Transverse colon (tissue), 4 donors: ENCODE measurements around the gene CPNE8. TPM values are rescaled to one million over a fixed set of nuclear protein-coding genes. Genes with fewer than 3 reads are reported as not detected.

Source experiments
- DNase-seq: peaks from one replicate; pipeline ENCODE4 v3.0.0-alpha.2; 2019
- H3K27ac ChIP-seq, 4 donors: fragments of 200-600 bp; sonication (generic); 2 replicates each; pipeline ENCODE4 v1.5.1; 2016 to 2018; ENCODE audit warnings: inconsistent platforms in 4 of 4
- H3K27me3 ChIP-seq: fragments of 200-600 bp; sonication (generic); 2 replicates; pipeline ENCODE4 v1.5.1; 2017; ENCODE audit warnings: inconsistent platforms
- H3K36me3 ChIP-seq, 4 donors: fragments of 200-600 bp; sonication (generic); 2 replicates each; pipeline ENCODE4 v1.5.1; 2017 to 2019; ENCODE audit warnings: inconsistent platforms in 4 of 4
- H3K4me1 ChIP-seq, 4 donors: fragments of 200-600 bp; sonication (generic); 2 replicates each; pipeline ENCODE4 v1.5.1; 2017 to 2020; ENCODE audit warnings: inconsistent platforms in 4 of 4
- H3K4me3 ChIP-seq, 4 donors: fragments of 200-600 bp; sonication (generic); 1 replicate in 1 of 4; 2 replicates in 3 of 4; pipeline versions ENCODE4 v1.5.1 to v1.6.1; 2017 to 2019; ENCODE audit warnings: inconsistent platforms in 4 of 4
- H3K9me3 ChIP-seq, 2 donors: fragments of 200-600 bp; sonication (generic); 2 replicates each; pipeline ENCODE4 v1.5.1; 2017 to 2019; ENCODE audit warnings: inconsistent platforms in 2 of 2
- EP300 ChIP-seq: sonication (generic); formaldehyde crosslinking; IDR thresholded peaks from one replicate; pipeline ENCODE4 v1.6.1; 2017; ENCODE audit warnings: antibody characterized with exemption, low read depth
- POLR2A ChIP-seq: fragments of 450-650 bp; IDR thresholded peaks from one replicate; pipeline ENCODE4 v1.6.1; 2016; ENCODE audit warnings: antibody characterized with exemption, mild to moderate bottlenecking, moderate library complexity
- POLR2AphosphoS5 ChIP-seq, 3 donors: sonication (generic); formaldehyde crosslinking; IDR thresholded peaks; one replicate each; pipeline ENCODE4 v1.6.1; 2016; ENCODE audit warnings: antibody characterized with exemption in 3 of 3
- WGBS, 2 donors: methylation state at CpG; one replicate each; pipeline ENCODE4 v1.1.5; 2018; ENCODE audit warnings: low coverage in 1 of 2; 5-methylcytosine and 5-hydroxymethylcytosine counted together
- in situ Hi-C, 4 donors: fragments of 200-750 bp; cut with MboI; loops; one replicate each; pipeline versions ENCODE4 v1.15.0 to v1.15.1; 2017; ENCODE audit warnings: low sequenced_read_pairs in 3 of 4, low pct_ligation_motif_present in 1 of 4, low pct_unique_long_range_greater_than_20kb in 1 of 4
- intact Hi-C: fragments of 100-400 bp; cut with DNase I; formaldehyde crosslinking; loops from one replicate; pipeline ENCODE4 v1.15.1; 2023; ENCODE audit warnings: low total_unique reads
- total RNA-seq, 4 donors: library from RNA; depleted of rRNA; stranded (reverse); fragments of >200 nt; gene quantifications; one replicate each; pipeline ENCODE4 v1.1.0, GENCODE V29; 2016
- TF ChIP-seq, protein P1 (sequence below), 5 experiments: fragments of 200-600 bp in 3 of 5; fragments of 450-650 bp in 2 of 5; sonication (generic) in 3 of 5; IDR thresholded peaks; 1 replicate in 2 of 5; 2 replicates in 3 of 5; pipeline ENCODE4 v1.5.1; 2016 to 2017; ENCODE audit warnings: antibody characterized with exemption in 5 of 5, inconsistent platforms in 3 of 5, mild to moderate bottlenecking in 2 of 5, moderate library complexity in 1 of 5

Gene CPNE8
- total RNA-seq, 4 donors from 2014 or later: 5.4 to 33.3 (median 24.8) TPM

DNA sequence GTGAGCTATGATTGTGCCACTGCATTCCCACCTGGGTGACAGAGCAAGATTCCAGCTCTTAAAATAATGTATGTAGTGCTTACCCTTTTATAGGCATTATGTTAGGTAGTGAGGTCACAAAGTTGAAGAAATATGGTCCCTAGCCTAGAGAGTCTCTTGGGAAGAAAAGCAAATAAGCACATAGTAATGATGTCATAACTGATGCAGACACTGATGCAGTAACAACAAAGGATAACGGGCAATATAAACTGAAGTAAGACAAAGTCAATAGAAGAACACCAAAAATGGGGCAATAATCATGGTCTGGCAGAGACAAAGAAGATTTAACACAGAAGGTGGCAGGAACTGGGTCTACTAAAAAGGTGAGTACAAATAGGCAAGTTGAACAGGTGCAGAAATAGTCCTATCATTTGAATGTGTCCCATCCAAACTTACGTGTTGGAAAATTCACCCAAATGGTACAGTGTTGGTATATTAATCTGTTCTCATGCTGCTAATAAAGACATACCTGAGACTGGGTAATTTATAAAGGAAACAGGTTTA, 93.5 kb downstream of the CPNE8 start:
- Histone ChIP-seq H3K27me3 (no peaks in the 10 kb centered on the region), H3K27ac (no peak overlapping the region), H3K4me1 (peaks cover 0 to 5% (median 0%) of the 10 kb centered on the region in 4 donors), H3K36me3 (no peaks in the 10 kb centered on the region), H3K9me3 (no peaks in the 10 kb centered on the region), H3K4me3 (no peak overlapping the region)
- in situ Hi-C loops: no loop called here
- no peak for DNase-seq
- 86 to 90% methylated on average over 2 of the region's 2 CpGs for WGBS, 2 donors
- intact Hi-C loops: no loop called here
- no peak for TF ChIP-seq POLR2AphosphoS5 (IDR thresholded peaks at IDR 0.05)
- TF ChIP-seq EP300: no peak
- TF ChIP-seq, protein P1, sequence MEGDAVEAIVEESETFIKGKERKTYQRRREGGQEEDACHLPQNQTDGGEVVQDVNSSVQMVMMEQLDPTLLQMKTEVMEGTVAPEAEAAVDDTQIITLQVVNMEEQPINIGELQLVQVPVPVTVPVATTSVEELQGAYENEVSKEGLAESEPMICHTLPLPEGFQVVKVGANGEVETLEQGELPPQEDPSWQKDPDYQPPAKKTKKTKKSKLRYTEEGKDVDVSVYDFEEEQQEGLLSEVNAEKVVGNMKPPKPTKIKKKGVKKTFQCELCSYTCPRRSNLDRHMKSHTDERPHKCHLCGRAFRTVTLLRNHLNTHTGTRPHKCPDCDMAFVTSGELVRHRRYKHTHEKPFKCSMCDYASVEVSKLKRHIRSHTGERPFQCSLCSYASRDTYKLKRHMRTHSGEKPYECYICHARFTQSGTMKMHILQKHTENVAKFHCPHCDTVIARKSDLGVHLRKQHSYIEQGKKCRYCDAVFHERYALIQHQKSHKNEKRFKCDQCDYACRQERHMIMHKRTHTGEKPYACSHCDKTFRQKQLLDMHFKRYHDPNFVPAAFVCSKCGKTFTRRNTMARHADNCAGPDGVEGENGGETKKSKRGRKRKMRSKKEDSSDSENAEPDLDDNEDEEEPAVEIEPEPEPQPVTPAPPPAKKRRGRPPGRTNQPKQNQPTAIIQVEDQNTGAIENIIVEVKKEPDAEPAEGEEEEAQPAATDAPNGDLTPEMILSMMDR (IDR thresholded peaks at IDR 0.05): no peak
- TF ChIP-seq POLR2A: no peak

DNA sequence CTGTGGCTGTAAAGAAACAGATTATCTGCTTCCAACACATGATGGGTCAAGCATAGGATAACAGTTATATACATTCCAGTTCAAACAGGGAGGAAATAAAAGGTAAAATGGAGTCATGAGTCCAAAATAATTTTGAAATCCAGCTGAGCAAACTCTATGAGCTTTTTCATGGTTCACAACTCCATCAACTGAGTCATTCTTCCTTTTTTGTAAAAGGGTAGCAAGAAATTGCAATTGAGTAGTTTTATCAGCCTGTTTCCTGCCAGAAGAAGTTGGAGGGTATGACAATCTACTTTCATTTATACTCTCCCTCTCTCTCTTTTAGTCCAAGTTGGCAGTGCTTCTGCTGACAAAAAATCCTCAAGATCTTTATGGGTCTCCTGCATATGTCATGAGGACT, 95.6 kb downstream of the CPNE8 start:
- Histone ChIP-seq H3K27ac (no peak overlapping the region), H3K4me3 (no peak overlapping the region), H3K36me3 (no peaks in the 10 kb centered on the region), H3K4me1 (no peaks in the 10 kb centered on the region), H3K27me3 (no peaks in the 10 kb centered on the region), H3K9me3 (no peaks in the 10 kb centered on the region)
- intact Hi-C loops: no loop called here
- TF ChIP-seq, protein P1 (IDR thresholded peaks at IDR 0.05): no peak
- no peak for TF ChIP-seq POLR2A
- no peak for TF ChIP-seq EP300
- no peak for TF ChIP-seq POLR2AphosphoS5 (IDR thresholded peaks at IDR 0.05)
- DNase-seq: no peak
- in situ Hi-C loops: no loop called here

DNA sequence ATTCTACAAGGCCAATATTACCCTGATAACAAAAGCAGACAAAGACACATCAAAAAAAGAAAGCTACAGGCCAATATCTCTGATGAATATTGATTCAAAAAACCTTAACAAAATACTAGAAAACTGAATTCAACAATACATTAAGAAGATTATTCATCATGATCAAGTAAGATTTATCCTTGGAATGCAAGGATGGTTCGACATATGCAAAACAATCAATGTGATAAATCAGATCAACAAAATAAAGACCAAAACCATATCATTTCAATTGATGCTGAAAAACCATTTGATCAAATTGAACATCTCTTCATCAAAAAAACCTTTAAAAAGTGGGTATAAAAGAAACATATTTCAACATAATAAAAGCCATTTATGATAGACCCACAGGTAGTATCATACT, 117.3 kb downstream of the CPNE8 start:
- in situ Hi-C loops: no loop called here
- H3K36me3 ChIP-seq: no peaks in the 10 kb centered on the region
- no peak overlapping the region for H3K4me3 ChIP-seq
- WGBS, 2 donors: 71 to 100% methylated on average over 1 of the region's 1 CpG
- intact Hi-C loops: no loop called here
- no peaks in the 10 kb centered on the region for H3K4me1 ChIP-seq
- peaks cover 6 to 26% of the 10 kb centered on the region in 2 donors for H3K9me3 ChIP-seq
- TF ChIP-seq EP300: no peak
- TF ChIP-seq POLR2A: no peak
- DNase-seq: no peak
- H3K27ac ChIP-seq: no peak overlapping the region
- H3K27me3 ChIP-seq: no peaks in the 10 kb centered on the region

DNA sequence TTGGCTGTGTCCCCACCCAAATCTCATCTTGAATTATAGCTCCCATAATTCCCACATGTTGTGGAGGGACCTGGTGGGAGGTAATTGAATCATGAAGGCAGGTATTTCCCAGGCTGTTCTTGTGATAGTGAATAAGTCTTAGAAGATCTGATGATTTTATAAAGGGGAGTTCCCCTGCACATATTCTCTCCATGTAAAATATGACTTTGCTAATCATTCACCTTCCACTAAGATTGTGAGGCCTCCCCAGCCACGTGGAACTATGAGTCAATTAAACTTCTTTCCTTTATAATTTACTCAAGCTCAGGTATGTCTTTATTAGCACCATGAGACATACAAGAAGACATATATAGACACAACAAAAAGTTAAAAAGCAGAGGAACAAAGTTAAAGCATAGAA, 120.0 kb downstream of the CPNE8 start:
- intact Hi-C loops (no loop called here), in situ Hi-C loops (no loop called here)

More for the DNA sequence above, 120.0 kb downstream of the CPNE8 start:
- Histone ChIP-seq H3K27ac (no peak overlapping the region), H3K27me3 (no peaks in the 10 kb centered on the region), H3K4me3 (no peak overlapping the region), H3K36me3 (no peaks in the 10 kb centered on the region), H3K9me3 (peaks cover 6 to 26% of the 10 kb centered on the region in 2 donors), H3K4me1 (no peaks in the 10 kb centered on the region)
- no peak for DNase-seq
- WGBS, 2 donors: 30 to 35% methylated on average over 1 of the region's 1 CpG
- no peak for TF ChIP-seq EP300
- no peak for TF ChIP-seq POLR2AphosphoS5 (IDR thresholded peaks at IDR 0.05)
- no peak for TF ChIP-seq POLR2A
- TF ChIP-seq, protein P1 (IDR thresholded peaks at IDR 0.05): no peak
